Fibroblast of villous mesenchyme (primary cell): Measurements from ENCODE around the gene GDI2. TPM values are rescaled to one million over a fixed set of nuclear protein-coding genes. Genes with fewer than 3 reads are reported as not detected.

ENCODE experiments used
- DNase-seq: peaks from one replicate; pipeline ENCODE4 v3.0.0-alpha.2; 2010; ENCODE audit warnings: low read depth
- H3K4me3 ChIP-seq: 2 replicates; pipeline ENCODE4 v1.5.1; 2011; ENCODE audit warnings: low read depth, mild to moderate bottlenecking, low read length
- total RNA-seq: library from RNA; depleted of rRNA; stranded (reverse); fragments of >200 nt; gene quantifications from 2 replicates; pipeline ENCODE4 v1.2.3, GENCODE V29; 2012
- TF ChIP-seq, protein P1 (sequence below): IDR thresholded peaks from 2 replicates; pipeline ENCODE4 v1.5.1; 2012; ENCODE audit warnings: low read depth, mild to moderate bottlenecking, low read length; ENCODE audit not compliant: insufficient read depth

Gene GDI2
- 546 and 615 TPM in 2 replicates for total RNA-seq

DNA sequence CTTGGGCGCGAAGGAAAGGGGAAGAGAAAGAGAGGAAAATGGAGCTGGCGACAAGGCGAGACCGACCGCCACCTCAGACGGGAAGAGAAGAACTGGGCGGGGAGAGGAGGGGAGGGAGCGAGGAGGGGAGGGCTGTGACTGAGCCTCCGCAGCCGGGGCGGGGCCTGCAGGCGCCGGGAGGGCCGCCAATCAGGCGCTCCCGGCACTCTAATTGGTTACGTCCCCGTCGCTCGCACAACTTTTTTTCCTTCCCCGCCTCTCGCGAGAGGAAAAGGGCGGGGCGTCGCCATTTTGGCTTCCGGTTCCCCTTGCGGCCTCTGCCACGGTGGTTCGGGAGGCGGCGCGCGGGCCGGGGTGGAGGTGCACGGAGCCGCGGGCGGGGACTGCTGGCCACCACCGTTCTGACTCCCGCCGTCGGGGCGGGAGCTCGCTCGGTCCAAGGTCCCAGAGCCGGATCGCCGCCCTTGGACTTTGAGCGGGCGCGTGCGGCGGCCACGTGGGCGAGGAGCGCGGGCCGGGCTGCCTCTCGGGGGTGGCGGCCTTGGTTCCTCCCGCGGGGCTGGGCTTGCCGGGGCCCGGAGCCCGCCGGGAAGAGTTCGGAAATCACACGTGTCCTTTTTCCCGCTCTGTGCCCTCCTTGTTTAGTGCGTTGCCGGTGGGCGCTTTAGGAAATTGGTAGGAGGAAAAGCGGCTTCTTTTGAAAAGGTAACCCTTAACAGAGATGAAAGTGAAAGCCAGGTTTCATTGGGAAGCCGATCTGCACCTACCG lies at the start of gene GDI2:
Gene GDI2 (minus strand): TSS at position 94 of the 769 bp plus-strand sequence. CDS start 176 bp downstream, outside the sequence.
- TF ChIP-seq, protein P1, sequence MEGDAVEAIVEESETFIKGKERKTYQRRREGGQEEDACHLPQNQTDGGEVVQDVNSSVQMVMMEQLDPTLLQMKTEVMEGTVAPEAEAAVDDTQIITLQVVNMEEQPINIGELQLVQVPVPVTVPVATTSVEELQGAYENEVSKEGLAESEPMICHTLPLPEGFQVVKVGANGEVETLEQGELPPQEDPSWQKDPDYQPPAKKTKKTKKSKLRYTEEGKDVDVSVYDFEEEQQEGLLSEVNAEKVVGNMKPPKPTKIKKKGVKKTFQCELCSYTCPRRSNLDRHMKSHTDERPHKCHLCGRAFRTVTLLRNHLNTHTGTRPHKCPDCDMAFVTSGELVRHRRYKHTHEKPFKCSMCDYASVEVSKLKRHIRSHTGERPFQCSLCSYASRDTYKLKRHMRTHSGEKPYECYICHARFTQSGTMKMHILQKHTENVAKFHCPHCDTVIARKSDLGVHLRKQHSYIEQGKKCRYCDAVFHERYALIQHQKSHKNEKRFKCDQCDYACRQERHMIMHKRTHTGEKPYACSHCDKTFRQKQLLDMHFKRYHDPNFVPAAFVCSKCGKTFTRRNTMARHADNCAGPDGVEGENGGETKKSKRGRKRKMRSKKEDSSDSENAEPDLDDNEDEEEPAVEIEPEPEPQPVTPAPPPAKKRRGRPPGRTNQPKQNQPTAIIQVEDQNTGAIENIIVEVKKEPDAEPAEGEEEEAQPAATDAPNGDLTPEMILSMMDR, result no peak
- H3K4me3 ChIP-seq, result peak within 1 kb of the TSS; percentile 74
- peak; percentile 97 for DNase-seq

DNA sequence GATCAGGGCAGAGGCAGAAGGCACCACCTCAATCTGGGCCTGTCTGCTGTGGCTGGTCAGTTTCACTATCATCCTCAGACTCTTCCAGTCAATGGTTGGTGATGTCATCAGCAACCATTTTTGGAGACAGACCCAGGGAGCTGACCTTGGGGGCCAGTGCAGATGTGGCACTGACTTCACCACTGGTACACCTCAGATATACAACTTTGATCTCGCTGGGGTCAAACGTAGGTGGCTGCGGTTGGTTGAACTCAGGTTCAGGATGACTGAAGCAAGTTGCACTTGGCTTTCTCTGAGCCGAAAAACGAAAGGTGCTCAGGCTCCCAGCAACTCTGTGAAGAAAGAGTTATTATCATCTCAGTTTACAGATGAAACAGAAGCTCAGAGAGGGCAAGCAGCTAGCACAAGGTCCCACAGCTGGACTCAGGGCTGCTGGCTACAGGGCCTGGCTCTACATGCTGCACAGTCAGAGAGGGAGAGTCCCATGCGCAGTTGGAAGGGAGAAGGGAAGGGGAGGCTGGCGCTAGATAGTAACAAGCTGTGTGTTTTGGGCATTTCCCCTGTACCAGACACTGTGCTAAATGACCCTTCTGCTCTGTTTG lies 49.2 kb upstream of the GDI2 start:
- no peak for DNase-seq
- H3K4me3 ChIP-seq, result no peak overlapping the region
- TF ChIP-seq, protein P1, result no peak

DNA sequence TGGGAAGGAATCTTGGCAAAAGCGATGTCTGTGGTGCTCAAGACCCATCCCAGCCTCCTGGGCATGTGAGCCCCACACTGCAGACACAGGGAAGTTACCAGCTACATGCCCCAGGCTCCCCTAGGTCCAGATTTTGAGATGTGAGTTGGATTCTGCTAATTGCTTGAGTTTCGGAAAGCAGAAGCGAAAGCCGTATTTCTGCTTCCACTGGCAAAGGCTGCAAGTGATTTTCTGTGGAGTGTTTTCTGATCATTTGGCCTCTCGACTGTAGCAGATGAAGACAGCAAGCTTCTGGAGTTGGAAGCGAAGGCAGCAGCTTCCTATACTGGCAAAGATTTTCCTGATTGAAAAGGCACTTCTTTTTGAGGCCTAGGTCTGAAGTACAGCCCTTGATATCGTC lies 46.8 kb upstream of the GDI2 start:
- TF ChIP-seq, protein P1, result no peak
- DNase-seq, result no peak
- H3K4me3 ChIP-seq, result no peak overlapping the region

DNA sequence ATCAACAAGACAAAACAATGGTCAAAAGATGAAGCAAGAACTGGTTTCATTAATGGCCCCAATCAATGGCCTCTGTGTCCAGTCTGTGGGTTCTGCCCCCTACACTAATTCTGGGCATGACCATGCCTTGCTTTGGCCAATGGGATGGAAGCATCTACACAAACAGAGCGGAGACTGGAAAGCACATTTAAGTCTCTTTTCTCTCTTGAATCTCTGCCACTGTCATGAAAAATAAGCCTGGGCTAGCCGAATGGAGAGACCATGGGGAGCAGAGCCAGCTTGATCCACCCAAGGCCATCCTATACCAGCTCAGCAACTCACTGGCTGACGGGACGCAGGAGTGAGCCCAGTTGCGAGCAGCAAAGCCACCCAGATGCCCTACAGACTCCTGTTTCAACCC lies 45.6 kb upstream of the GDI2 start:
- TF ChIP-seq, protein P1, result no peak
- DNase-seq, result no peak
- no peak overlapping the region for H3K4me3 ChIP-seq

DNA sequence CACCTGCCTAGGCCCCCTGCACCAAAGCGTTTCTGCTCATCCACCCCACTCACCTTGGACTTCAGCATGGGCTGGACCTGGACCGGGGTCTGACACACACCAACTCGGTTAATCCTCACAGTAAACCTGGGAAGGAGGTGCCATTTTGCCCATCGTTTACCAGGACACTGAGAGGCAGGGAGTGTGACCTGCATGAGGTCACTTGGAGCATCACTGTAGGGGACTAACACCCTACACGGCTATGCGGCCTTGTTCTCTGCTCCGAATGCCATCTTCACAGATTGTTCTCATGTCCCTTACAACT lies 43.4 kb upstream of the GDI2 start:
- DNase-seq, result no peak
- TF ChIP-seq, protein P1, result no peak

DNA sequence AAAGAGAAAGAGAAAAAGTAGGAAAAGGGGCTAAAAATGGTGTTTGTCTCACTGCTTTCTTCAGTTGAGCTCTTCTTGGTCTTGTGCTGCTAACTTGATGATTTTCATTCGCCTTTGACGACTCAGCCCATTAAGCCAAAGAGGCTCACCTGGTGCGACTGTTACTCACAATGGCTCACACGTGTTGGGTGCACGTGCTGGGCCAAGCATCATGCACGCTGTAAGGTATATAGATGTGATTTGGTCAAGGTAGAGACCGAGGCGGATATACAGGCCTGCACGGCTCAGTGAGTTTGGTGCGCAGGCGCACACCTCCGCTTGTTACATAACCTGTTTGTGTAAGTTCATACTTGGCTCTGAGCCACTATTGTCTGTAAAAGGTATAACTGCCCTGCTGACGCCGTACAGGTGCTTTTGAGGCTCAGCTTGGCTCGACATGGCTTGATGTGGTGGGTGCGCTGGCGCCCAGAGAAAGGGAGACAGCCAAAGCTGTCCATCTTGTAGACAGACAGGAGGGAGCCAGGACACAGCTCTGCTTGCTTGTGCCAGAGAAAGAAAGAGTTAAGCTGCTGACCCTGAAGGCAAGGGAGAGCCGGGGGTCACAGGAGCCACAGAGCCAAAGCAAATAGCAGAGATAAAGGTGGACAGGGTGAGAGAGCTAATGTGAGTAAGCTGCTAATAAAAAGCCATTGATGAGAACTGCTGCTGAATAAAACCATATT lies 42.9 kb upstream of the GDI2 start:
- H3K4me3 ChIP-seq, result no peak overlapping the region
- no peak for DNase-seq
- TF ChIP-seq, protein P1, result no peak

More for the DNA sequence above, 43.4 kb upstream of the GDI2 start:
- H3K4me3 ChIP-seq, result no peak overlapping the region
